Measurements from ENCODE around the gene PSORS1C1.

PSORS1C1 gene

DNA sequence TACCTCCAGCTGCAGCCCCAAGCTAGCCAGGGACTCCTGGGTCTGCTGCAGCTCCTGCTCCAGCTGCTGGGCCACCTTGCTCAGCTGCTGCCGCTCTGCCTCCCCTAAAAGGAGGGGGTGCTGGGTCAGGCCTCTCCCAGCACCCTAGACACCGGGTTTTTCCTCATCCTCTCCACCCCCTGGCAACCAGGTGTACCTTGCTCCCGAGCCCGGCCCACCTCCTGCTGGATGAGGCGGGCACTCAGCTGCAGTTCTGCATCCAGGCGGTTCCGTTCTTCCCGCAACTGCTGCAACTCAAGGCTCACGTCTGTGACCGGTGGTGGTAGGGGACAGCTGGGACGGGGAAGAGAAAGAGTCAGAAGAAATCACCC lies 30.4 kb downstream of the PSORS1C1 start:
- Histone ChIP-seq H3K27me3 (no peaks in the 10 kb centered on the region), H3K27ac (no peak overlapping the region), H3K36me3 (peaks cover 3 to 54% (median 15%) of the 10 kb centered on the region in 3 donors), H3K4me1 (peaks cover 0 to 5% (median 1%) of the 10 kb centered on the region in 4 donors), H3K9me3 (no peaks in the 10 kb centered on the region), H3K4me3 (no peak overlapping the region)
- intact Hi-C loops (cut with DNase I; ENCODE audit: low total_unique reads) = no loop called here
- TF ChIP-seq, protein P1, sequence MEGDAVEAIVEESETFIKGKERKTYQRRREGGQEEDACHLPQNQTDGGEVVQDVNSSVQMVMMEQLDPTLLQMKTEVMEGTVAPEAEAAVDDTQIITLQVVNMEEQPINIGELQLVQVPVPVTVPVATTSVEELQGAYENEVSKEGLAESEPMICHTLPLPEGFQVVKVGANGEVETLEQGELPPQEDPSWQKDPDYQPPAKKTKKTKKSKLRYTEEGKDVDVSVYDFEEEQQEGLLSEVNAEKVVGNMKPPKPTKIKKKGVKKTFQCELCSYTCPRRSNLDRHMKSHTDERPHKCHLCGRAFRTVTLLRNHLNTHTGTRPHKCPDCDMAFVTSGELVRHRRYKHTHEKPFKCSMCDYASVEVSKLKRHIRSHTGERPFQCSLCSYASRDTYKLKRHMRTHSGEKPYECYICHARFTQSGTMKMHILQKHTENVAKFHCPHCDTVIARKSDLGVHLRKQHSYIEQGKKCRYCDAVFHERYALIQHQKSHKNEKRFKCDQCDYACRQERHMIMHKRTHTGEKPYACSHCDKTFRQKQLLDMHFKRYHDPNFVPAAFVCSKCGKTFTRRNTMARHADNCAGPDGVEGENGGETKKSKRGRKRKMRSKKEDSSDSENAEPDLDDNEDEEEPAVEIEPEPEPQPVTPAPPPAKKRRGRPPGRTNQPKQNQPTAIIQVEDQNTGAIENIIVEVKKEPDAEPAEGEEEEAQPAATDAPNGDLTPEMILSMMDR (IDR thresholded peaks at IDR 0.05) = no peak
- no peak for DNase-seq

- peaks cover 7 to 58% (median 19%) of the 10 kb centered on the region in 3 donors for H3K36me3 ChIP-seq
- TF ChIP-seq, protein P1 (IDR thresholded peaks at IDR 0.05) = no peak
- intact Hi-C loops (cut with DNase I; ENCODE audit: low total_unique reads) = no loop called here
- no peaks in the 10 kb centered on the region for H3K9me3 ChIP-seq
- peaks cover 0 to 5% (median 1%) of the 10 kb centered on the region in 4 donors for H3K4me1 ChIP-seq
- DNase-seq = no peak
- H3K4me3 ChIP-seq = no peak overlapping the region
- no peaks in the 10 kb centered on the region for H3K27me3 ChIP-seq
- no peak overlapping the region for H3K27ac ChIP-seq
Measured at GRCh38 chr6:31145386-31145785, 30.8 kb downstream of the PSORS1C1 start.

GRCh38 chr6:31149827-31150447 lies 35.3 kb downstream of the PSORS1C1 start:
- no peaks in the 10 kb centered on the region for H3K27me3 ChIP-seq
- H3K27ac ChIP-seq = no peak overlapping the region
- intact Hi-C loops (cut with DNase I; ENCODE audit: low total_unique reads) = no loop called here
- no peaks in the 10 kb centered on the region for H3K9me3 ChIP-seq
- no peaks in the 10 kb centered on the region for H3K4me1 ChIP-seq
- H3K36me3 ChIP-seq = peaks cover 9 to 63% (median 26%) of the 10 kb centered on the region in 3 donors
- DNase-seq = no peak
- TF ChIP-seq, protein P1 (IDR thresholded peaks at IDR 0.05) = no peak
- no peak overlapping the region for H3K4me3 ChIP-seq

DNA sequence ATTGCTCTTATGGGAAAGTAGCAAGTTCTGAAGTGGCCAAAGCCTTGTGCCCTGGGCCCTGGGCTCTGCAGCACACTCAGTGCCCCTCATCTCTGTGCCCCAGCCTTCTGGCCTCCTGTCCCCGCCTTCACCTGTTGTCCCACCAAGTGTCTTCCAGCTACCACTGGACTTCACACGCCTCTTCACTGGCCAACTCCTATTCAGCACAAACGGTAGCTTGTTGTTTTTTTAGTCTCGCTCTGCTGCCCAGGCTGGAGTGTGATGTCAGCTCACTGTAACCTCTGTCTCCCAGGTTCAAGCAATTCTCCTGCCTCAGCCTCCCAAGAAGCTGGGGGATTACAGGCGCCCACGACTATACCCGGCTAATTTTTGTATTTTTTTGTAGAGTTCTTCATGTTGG lies 38.2 kb downstream of the PSORS1C1 start:
- Histone ChIP-seq H3K36me3 (peaks cover 9 to 50% (median 24%) of the 10 kb centered on the region in 3 donors), H3K4me3 (no peak overlapping the region), H3K9me3 (no peaks in the 10 kb centered on the region), H3K27me3 (no peaks in the 10 kb centered on the region), H3K4me1 (peaks cover 0 to 10% (median 7%) of the 10 kb centered on the region in 4 donors), H3K27ac (no peak overlapping the region)
- intact Hi-C loops (cut with DNase I; ENCODE audit: low total_unique reads) = no loop called here
- no peak for DNase-seq
- TF ChIP-seq, protein P1 (IDR thresholded peaks at IDR 0.05) = no peak

DNA sequence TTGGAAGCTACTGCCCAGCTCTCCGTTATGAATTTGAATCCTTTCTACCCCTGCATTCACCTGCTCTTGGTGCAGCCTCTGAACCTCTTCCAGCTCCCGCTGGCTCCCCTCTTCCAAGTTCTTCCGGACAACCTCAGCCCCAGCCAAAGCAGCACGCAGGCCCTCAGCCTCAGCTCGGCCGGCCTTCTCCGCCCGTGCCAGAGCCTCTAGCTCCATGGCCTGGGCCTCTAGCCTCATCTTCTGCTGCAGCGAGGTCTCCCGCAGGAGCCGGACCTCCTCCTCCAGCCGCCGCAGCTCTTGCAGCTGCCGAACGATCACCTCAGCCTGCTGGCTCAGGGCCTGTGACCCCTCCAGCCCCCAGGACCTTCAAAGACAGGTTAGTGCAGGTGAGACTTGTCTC lies 39.8 kb downstream of the PSORS1C1 start:
- TF ChIP-seq, protein P1 (IDR thresholded peaks at IDR 0.05) = no peak
- Histone ChIP-seq H3K27ac (no peak overlapping the region), H3K4me3 (no peak overlapping the region)

More for the DNA sequence above, 39.8 kb downstream of the PSORS1C1 start:
- intact Hi-C loops (cut with DNase I; ENCODE audit: low total_unique reads) = no loop called here
- H3K9me3 ChIP-seq = no peaks in the 10 kb centered on the region
- no peaks in the 10 kb centered on the region for H3K27me3 ChIP-seq
- no peak for DNase-seq
- H3K36me3 ChIP-seq = peaks cover 9 to 42% (median 20%) of the 10 kb centered on the region in 3 donors
- peaks cover 0 to 18% (median 15%) of the 10 kb centered on the region in 4 donors for H3K4me1 ChIP-seq

All from tibial artery (tissue), 4 donors.